ENCODE measurements around the gene AQP4. TPM values are rescaled to one million over a fixed set of nuclear protein-coding genes. Genes with fewer than 3 reads are reported as not detected.

The AQP4 gene
- polyA plus RNA-seq, 1 donor = 0.80 TPM

DNA sequence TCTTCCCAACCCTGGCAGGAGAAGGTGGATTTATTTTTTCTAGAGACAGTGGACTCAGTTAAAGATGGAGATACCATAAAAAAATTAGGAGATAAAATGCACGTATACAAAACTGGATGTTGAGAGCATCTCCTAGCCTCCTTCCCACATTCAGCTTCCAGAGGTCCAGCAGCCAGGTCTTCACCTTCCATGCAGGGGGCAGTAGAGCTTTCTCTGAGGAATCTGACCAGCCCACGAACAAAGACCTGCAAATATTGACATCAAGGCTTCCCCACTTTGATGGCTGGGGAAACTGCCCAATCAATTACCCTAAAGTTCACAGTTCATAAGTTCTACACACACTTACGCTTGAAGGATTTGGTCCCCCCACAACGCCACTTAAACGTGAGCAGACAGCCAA lies 24.5 kb downstream of the AQP4 start:
- no peak for DNase-seq

DNA sequence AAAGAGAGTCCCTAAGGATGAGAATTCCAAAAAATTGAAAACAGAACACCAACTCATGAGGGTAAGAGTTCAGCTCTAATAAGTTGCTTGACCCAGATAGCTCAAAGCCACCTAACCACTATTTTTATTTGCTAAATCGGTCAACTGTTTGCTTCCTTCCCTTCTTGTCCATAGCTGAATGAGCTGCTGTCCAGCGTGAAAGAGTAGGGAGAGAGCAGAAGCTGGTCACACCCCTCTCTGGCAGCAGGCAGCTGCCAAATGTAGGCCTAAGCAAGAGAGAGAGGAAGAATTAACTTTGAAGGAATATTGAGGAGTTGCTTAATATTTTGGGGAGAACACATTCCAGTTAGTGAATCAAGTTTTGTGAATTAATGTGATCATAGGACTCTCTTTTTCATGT lies 25.9 kb downstream of the AQP4 start:
- no peak for DNase-seq

DNA sequence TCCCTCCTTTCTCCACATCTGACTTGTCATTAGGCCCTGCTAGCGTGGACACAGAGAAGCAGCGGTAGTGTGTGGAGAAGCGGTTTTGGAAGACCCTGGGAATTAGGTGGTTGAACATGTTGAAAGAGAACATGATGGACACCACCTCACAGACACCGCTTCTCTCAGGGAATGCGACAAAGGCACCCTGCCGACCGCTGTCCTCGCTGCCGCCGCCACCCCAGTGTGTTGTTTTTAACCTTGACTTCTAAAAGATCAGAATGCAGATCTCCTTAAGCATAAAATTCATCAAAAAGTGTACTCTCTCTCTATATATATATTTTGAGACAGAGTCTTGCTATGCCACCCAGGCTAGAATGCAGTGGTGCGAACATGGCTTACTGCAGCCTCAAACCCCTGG lies 33.2 kb downstream of the AQP4 start:
- no peak for DNase-seq

DNA sequence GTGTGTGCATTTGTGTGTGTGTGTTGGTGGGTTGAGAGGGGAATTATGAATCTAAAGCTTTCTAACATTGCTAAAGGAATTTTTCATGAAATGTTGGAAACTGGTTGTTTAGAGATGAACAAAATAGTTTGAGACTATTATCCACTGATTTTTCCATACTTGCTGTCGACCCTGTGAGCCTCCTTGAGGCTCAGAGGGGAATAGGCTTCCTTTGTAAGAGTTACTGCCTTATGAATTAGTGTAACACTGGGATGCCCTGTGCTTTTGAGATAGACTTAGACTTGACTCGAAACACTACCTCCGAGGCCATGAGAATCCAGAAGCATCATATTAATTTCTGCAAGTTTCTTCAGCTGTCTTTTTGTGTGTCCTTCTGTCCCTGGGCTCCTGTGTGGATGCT lies 37.9 kb downstream of the AQP4 start:
- no peak for DNase-seq

DNA sequence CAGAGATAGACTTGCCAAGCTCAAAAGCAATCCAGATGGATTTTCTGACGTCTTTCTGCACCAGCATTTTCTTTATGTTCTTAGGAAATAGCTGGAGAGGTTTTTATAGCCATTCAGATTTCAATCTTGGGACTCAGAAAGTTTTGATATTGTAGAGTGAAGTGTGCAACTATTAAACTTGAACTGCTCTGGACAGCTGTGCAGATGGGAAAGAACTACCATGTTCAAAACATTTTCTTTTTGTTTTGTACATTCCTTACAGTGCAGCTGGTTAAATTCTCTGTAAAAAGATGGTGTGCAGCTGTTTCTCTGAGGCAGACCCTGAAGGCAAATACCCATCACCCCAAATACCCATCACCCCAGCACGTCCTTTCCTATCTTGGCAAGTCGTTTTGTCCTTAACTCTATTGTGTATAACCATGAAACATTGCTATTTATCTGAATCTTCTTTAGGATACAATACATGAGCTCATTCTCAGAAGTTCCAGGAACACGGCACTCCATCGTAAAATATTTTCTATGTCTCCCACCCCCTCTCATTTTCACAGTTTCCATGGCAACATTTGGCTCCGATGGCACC lies 38.8 kb downstream of the AQP4 start:
- DNase-seq = no peak

DNA sequence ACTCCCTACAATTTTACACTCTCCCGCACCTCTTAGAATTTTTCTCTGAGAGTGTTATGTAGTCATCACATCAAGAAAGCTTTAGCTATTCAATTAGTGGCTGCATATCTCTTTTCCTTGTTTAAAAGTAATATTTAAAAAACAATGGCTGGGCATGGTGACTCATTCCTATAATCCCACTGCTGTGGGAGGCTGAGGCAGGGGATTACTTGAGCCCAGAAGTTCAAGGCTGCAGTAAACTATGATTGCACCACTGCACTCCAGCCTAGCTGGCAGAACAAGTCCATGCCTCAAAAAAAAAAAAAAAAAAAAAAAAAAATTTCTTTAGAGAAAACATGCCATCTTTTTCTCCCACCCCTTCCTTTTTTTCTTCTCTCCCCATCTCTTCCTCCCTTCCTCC lies 44.3 kb downstream of the AQP4 start:
- DNase-seq = no peak

DNA sequence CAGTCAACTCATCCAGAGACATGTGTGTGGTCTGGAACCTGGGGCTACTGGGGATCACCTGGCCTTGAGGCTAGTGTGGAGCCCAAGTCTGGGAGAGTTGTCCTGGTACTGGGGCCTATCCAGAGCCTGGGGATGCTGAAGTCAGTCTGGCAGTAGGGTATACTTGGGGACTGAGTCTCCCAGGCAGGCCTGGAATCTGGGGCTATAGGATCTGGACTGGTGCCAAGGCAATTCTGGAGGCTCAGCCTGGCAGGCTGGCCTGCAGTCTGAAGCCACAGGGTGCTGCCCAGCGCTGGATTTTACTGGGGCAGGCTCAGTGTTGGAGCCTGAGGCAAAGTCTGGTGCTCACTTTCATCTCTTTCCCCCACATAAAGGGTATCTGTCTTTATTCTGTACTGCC lies 46.5 kb downstream of the AQP4 start:
- DNase-seq = no peak

DNA sequence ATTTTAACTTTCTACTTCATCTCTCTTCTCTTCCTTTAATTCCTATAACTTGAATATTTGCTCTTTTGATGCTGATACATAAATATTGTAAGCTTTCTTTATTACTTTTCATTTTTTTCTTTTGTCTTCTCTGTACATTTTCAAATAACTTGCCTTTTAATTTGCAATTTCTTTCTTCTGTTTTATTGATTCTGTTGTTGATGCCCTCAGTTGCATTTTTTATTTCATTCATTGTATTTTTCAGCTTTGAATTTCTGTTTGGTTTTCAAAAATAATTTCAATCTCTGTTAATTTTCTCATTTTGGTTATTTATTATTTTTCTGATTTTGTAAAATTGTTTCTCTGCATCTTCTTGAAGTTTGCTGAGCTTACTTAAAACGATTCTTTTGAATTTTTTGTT lies 47.0 kb downstream of the AQP4 start:
- no peak for DNase-seq

DNA sequence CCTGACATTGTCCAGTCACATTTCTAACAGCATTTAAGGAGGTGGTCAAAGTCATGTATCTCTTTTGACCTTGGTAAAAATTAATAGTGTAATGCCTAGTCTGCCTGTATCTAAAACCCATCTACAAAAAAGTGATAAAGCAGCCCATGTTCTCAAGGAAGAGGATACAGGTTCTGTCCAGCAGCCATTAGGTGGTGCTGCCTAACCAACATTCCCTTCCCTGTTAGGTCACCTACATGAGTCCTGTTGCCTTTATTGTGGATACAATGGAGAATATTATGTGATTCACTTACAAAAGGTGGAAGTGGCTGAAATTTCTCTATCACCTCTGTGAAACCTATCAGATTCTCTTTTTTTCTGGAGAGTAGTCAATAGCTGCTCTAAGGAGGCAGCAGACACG lies 52.5 kb downstream of the AQP4 start:
- DNase-seq = peak; percentile 64

DNA sequence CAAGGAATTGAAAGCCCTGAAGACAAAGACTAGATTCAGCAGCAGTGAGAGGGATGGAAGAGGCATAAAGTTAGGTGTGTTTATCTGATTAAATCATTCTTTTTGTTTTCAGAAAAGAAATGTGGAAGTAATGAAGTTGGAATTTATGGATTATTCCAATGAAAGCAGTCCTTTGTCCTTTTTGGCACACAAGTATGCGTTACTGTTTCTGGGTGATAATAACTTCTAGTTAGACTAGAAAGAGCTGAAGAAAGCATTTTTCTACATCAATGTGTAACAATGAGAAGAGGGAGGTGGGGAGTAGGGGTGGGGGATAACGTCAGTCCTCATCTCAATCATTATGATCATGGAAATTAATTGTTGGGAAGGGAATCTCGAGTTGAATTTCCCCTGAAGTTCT lies 53.0 kb downstream of the AQP4 start:
- DNase-seq = no peak

DNA sequence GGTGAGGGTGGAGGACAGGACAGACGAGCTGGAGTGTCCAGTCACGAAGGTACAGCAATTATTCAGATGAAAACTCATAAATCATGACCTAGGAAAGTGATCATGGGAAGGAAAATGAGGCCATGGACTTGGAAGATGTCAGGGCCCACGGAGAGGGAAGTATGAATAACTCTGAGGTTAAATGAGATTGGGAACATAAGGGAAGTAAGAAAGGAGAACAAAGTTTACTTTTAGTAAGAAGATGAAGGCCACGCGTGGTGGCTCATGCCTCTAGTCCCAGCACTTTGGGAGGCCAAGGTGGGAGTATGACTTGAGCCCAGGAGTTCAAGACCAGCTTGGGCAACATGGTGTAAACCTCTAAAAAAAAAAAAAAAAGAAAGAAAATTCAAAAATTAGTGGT lies 56.2 kb downstream of the AQP4 start:
- no peak for DNase-seq

DNA sequence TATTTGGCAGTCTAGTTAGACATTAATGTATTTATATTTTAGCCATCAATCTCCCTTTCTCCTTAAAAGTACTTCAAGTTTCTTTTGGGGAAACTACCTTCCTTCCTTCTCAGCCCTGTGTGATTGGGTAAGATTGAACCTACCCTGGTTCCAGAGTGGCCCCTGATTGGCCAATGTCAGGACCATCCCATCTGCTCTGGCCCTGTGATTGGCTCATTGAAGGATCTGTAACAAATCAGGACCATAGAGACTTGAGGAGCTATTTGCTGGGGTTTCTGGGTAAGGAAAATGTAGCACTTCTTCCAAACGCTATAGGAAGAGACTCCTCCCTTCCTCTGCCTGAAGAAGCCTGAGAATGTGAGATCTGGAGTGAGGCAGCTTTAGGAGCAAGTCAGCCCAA lies 59.3 kb downstream of the AQP4 start:
- DNase-seq = no peak

DNA sequence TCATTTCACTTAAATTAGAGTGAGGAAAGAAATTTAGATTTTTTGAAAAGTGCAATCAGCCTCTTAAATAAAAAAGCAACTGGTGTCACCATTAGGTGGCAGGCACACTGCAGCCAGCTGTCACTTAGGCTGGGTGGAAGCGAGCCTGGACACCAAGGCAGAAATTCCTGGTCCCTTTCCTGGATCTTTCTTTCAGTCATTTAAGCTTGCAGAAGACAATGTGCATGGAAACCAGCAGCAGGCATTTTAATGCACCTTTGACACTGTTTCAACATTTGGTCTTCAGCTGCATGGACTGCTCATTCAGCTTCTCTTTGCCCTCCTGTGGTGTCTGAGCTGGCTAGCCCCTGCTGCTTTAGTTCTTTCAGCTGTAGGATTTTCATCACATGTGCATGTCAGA lies 61.0 kb downstream of the AQP4 start:
- peak; percentile 20 for DNase-seq

DNA sequence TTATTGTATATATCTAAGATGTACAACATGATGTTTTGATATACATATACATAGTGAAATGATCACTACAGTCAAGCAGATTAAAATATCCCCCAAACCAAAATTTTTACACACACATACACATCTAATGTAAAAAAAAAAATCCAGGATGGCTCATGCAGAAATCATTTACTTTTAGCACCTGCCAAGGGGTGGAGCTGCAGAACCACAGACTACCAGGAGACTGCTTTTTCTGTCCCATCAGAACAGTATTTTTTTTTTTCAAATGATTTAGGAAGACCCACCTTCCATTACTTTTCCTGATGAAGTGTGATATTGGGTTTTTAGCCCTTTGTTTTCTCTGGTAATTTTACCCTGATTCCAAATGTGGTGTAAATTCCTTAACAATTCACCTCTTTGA lies 61.9 kb downstream of the AQP4 start:
- DNase-seq = no peak

DNA sequence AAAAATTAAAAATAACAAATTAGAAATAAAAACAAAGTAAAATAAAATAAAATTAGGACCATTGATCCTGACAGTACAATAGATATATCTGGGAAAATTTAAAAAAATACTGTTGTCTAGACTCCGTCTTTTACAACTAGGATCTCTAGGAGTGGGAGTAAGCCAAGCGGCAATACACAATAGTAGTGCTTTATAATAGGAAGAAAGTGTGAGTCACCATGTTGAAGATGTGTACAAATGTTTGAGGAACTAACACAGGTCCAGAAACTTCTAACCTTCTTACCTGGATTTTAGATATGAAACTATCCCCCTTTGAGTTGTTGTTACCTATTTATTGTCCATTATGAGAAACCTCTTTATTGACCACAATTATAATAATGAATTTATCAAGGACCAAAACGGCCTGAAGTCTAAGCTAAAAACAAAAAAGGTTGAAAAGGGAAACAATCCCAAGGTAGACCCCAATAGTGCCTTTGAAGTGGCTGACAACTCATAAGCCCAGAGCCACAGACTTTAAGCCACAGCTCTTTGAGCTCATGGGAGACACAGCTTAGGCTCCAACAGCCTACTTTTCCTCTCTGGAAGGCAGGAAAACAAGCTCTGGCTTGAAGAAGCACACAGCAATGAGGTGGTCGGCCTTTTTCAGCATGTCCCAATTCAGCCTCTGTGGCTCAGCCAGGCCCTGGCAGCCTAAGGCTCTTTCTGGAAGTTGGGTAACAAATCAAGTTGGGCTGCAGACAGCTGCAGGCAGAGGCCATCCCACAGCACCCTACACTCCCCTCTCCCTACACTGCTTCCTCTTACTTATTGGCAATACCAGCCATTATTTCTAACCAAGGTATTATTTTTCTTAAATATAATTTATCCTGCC lies 62.9 kb downstream of the AQP4 start:
- DNase-seq = no peak
